ENCODE measurements around the gene ERCC2.
A peak's percentile ranks its signal among the peaks of the same experiment; 100 is the strongest.

DNA sequence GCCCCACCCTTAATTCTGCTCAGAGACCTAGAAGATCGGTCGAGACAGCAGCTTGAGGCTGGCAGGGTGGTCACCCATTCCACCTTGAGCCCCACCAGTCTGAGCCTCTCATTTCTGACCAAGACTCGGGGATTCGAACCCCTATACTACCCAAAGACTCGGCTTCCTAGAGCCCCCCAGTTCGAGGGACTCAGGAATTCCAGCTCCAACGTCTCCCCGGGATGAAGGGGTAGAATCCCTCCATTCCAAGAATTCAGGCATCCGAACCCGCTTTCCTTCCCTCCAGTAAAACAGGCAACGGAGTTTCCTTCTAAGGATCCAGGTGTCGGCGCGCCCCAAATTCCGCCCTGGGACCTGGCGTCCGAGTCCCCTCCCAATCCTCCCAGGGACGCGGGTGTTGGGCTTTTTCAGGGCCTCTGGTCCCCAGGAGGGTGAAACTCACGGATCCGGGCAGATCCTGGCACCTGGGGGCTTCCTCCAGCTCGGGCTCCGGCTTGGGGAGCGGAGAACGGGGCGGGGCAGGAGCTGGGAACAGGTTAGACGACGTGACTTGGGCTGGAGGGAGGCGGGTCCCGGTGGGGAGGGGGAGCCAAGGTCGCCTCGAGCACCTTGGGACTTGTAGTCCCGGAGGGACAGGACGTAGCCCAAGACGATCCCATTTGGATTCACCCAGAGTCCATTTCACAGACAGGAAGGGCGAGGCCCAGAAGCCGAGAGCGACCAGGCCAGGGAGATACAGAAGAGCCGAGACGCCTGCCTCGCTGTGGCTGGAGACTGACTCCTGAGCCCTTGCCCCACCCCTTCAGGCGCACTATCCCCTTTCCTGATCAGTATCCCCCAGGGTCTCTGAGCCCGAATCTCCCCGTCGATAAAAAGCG lies 34.4 kb upstream of the ERCC2 start, which contains the start of gene PPP1R13L:
- peak in 1 of 2 donors; percentile 40 for TF ChIP-seq POLR2A (IDR thresholded peaks at IDR 0.05)
- no peak for TF ChIP-seq CTCF (IDR thresholded peaks at IDR 0.05)
